ENCODE data around the gene ZZZ3. TPM values are rescaled to one million over a fixed set of nuclear protein-coding genes. Genes with fewer than 3 reads are reported as not detected.

The ZZZ3 gene
- total and polyA plus RNA-seq, 2 of the 13 experiments (the other 11 are each of a cell fraction or from before 2014, with no cell fraction given) = 18.1 to 50.2 TPM

- TF ChIP-seq ZNF414 (CRISPR knock-in tag; IDR thresholded peaks at IDR 0.05) (0 out of 2 replicates have a peak, but pooled peaks have one; percentile 11), ZNF276 (CRISPR knock-in tag; IDR thresholded peaks at IDR 0.05; ENCODE audit: low read depth) (0 out of 2 replicates have a peak, but pooled peaks have one; percentile 52), POLR2G (IDR thresholded peaks at IDR 0.05; ENCODE audit: low read depth, low read length) (peak; percentile 78), WIZ (CRISPR knock-in tag; IDR thresholded peaks at IDR 0.05) (no peak), ZEB1 (IDR thresholded peaks at IDR 0.05; ENCODE audit: insufficient replicate concordance, low read depth) (no peak), HOXD1 (CRISPR knock-in tag; IDR thresholded peaks at IDR 0.05) (no peak), TCF7L2 (IDR thresholded peaks at IDR 0.05; ENCODE audit: low read depth, low read length) (no peak), ZNF720 (CRISPR knock-in tag; IDR thresholded peaks at IDR 0.05) (no peak), SOX13 (IDR thresholded peaks at IDR 0.05) (no peak; the same call in 1 of the 2 replicates), SOX13 (CRISPR knock-in tag; conservative IDR thresholded peaks at IDR 0.05 in 1 of 2, IDR thresholded peaks at IDR 0.05 in 1 of 2) (peak in 1 of 2 experiments; percentile 29; a peak in 1 of 4 replicates), ZMYM3 (CRISPR knock-in tag; IDR thresholded peaks at IDR 0.05) (no peak), ZBTB4 (CRISPR knock-in tag; IDR thresholded peaks at IDR 0.05; ENCODE audit: borderline replicate concordance) (no peak; the same call in 1 of the 2 replicates), ZIK1 (CRISPR knock-in tag; IDR thresholded peaks at IDR 0.05; ENCODE audit: borderline replicate concordance, low read depth) (no peak), ZNF33B (CRISPR knock-in tag; IDR thresholded peaks at IDR 0.05) (no peak), CREBL2 (CRISPR knock-in tag; IDR thresholded peaks at IDR 0.05; ENCODE audit: borderline replicate concordance) (no peak), NCOA1 (CRISPR knock-in tag; IDR thresholded peaks at IDR 0.05) (no peak), GMEB2 (CRISPR knock-in tag; IDR thresholded peaks at IDR 0.05; ENCODE audit: low read depth) (peak; percentile 74), ZNF841 (CRISPR knock-in tag; IDR thresholded peaks at IDR 0.05; ENCODE audit: borderline replicate concordance) (no peak), SMAD9 (CRISPR knock-in tag; IDR thresholded peaks at IDR 0.05) (no peak), ZMYM4 (CRISPR knock-in tag; IDR thresholded peaks at IDR 0.05) (peak; percentile 81), ZNF781 (CRISPR knock-in tag; IDR thresholded peaks at IDR 0.05; ENCODE audit: borderline replicate concordance, not compliant biosample characterization) (no peak), ZNF337 (CRISPR knock-in tag; IDR thresholded peaks at IDR 0.05; ENCODE audit: borderline replicate concordance, low read depth) (0 out of 2 replicates have a peak, but pooled peaks have one; percentile 3)
Measured at GRCh38 chr1:77682460-77683159, at the start of gene ZZZ3 (continued).

Data from HepG2 (cell line).